ENCODE measurements around the gene TRPC6.

Gene TRPC6

DNA sequence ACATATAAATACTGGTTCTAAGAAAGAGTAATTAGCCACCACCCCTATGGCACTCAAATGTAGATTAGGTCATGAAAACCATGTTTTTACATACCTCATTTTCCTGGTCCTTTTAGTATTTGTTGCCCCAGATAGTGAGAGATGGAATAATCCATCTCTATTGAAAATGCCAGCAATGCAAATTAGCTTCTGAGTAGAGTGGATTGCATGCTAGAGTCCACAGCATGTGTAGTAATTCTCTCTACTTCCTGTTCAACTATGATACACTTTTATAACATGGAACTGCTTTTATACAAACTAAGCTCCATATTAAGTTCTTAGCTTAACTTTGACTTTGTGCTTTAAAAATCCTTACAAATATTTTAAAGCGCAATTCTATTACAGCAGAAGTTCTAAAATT, 73.2 kb downstream of the TRPC6 start:
- Histone ChIP-seq H3K9me3 (ENCODE audit: low read depth, low read length) (no peaks in the 10 kb centered on the region), H3K27ac (no peak overlapping the region), H3K36me3 (ENCODE audit: insufficient read depth, low read length) (no peaks in the 10 kb centered on the region), H3K4me3 (no peak overlapping the region), H3K9ac (ENCODE audit: insufficient read length) (no peak overlapping the region)
- no peak for TF ChIP-seq EZH2 (IDR thresholded peaks at IDR 0.05)
- TF ChIP-seq FOXP2 (optimal IDR thresholded peaks at IDR 0.05; ENCODE audit: control extremely low read depth, extremely low read length, insufficient read depth): no peak
- no peak for TF ChIP-seq POLR2AphosphoS5 (IDR thresholded peaks at IDR 0.05; ENCODE audit: borderline replicate concordance, low read depth, low read length)
- DNase-seq (ENCODE audit: low read depth, low spot score): no peak

- Histone ChIP-seq H3K4me3 (no peak overlapping the region), H3K9me3 (ENCODE audit: low read depth, low read length) (no peaks in the 10 kb centered on the region), H3K9ac (ENCODE audit: insufficient read length) (no peak overlapping the region), H3K36me3 (ENCODE audit: insufficient read depth, low read length) (no peaks in the 10 kb centered on the region), H3K27ac (no peak overlapping the region)
- no peak for TF ChIP-seq EZH2 (IDR thresholded peaks at IDR 0.05)
- TF ChIP-seq POLR2AphosphoS5 (IDR thresholded peaks at IDR 0.05; ENCODE audit: borderline replicate concordance, low read depth, low read length): no peak
- no peak for TF ChIP-seq FOXP2 (optimal IDR thresholded peaks at IDR 0.05; ENCODE audit: control extremely low read depth, extremely low read length, insufficient read depth)
- no peak for DNase-seq (ENCODE audit: low read depth, low spot score)
Observed at GRCh38 chr11:101509922-101510321, 73.9 kb downstream of the TRPC6 start.

- no peaks in the 10 kb centered on the region for H3K9me3 ChIP-seq (ENCODE audit: low read depth, low read length)
- H3K4me3 ChIP-seq: no peak overlapping the region
- H3K27ac ChIP-seq: no peak overlapping the region
- H3K9ac ChIP-seq (ENCODE audit: insufficient read length): no peak overlapping the region
- no peaks in the 10 kb centered on the region for H3K36me3 ChIP-seq (ENCODE audit: insufficient read depth, low read length)
- TF ChIP-seq EZH2 (IDR thresholded peaks at IDR 0.05) (no peak), FOXP2 (optimal IDR thresholded peaks at IDR 0.05; ENCODE audit: control extremely low read depth, extremely low read length, insufficient read depth) (no peak), POLR2AphosphoS5 (IDR thresholded peaks at IDR 0.05; ENCODE audit: borderline replicate concordance, low read depth, low read length) (no peak)
- no peak for DNase-seq (ENCODE audit: low read depth, low spot score)
Observed at GRCh38 chr11:101508370-101508769, 75.4 kb downstream of the TRPC6 start.

DNA sequence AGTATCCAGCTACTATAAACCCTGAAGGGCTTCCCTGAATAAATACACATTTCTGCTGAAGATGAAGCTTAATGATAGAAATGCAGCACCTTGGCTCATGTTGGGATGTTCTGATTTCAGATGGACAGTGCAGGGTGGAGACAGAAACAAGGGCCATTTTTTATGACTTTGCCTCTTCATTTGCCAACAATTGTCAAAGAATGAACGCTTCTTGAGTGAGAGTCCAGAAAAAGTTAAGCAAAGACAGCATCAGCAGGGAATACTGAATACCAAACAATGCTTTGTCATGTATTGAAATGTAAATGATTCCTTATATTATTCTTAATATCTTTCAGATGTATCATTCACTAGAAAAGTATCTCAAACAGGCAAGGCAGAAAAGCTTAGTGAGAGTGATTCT, 84.9 kb downstream of the TRPC6 start:
- H3K4me3 ChIP-seq: no peak overlapping the region
- no peak overlapping the region for H3K27ac ChIP-seq
- no peak for DNase-seq (ENCODE audit: low read depth, low spot score)
- no peak for TF ChIP-seq EZH2 (IDR thresholded peaks at IDR 0.05)
- no peak for TF ChIP-seq FOXP2 (optimal IDR thresholded peaks at IDR 0.05; ENCODE audit: control extremely low read depth, extremely low read length, insufficient read depth)
- no peak for TF ChIP-seq POLR2AphosphoS5 (IDR thresholded peaks at IDR 0.05; ENCODE audit: borderline replicate concordance, low read depth, low read length)
- H3K36me3 ChIP-seq (ENCODE audit: insufficient read depth, low read length): no peaks in the 10 kb centered on the region
- no peaks in the 10 kb centered on the region for H3K9me3 ChIP-seq (ENCODE audit: low read depth, low read length)
- H3K9ac ChIP-seq (ENCODE audit: insufficient read length): no peak overlapping the region

DNA sequence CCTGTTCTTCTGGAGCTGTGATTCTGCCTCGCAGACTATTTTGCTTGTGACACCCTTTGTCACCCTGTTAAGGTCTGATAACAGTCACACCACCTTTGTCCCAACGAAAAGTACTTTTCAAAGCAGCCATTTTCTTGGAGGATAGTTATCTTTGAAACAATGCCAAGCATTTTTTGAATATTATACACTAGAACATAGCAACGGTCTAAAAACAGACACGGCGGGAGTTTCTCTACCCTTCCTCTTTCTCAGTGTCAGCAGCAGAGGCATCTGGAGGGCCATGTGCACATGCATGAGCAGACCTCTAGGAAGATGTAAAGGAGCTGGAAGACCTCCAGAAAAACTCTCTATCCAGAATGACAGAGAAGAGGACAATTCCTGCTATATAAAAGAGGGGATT, 86.5 kb downstream of the TRPC6 start:
- DNase-seq (ENCODE audit: low read depth, low spot score): no peak
- Histone ChIP-seq H3K9ac (ENCODE audit: insufficient read length) (no peak overlapping the region), H3K27ac (no peak overlapping the region), H3K36me3 (ENCODE audit: insufficient read depth, low read length) (no peaks in the 10 kb centered on the region), H3K4me3 (no peak overlapping the region), H3K9me3 (ENCODE audit: low read depth, low read length) (no peaks in the 10 kb centered on the region)
- TF ChIP-seq FOXP2 (optimal IDR thresholded peaks at IDR 0.05; ENCODE audit: control extremely low read depth, extremely low read length, insufficient read depth) (no peak), POLR2AphosphoS5 (IDR thresholded peaks at IDR 0.05; ENCODE audit: borderline replicate concordance, low read depth, low read length) (no peak), EZH2 (IDR thresholded peaks at IDR 0.05) (no peak)

DNA sequence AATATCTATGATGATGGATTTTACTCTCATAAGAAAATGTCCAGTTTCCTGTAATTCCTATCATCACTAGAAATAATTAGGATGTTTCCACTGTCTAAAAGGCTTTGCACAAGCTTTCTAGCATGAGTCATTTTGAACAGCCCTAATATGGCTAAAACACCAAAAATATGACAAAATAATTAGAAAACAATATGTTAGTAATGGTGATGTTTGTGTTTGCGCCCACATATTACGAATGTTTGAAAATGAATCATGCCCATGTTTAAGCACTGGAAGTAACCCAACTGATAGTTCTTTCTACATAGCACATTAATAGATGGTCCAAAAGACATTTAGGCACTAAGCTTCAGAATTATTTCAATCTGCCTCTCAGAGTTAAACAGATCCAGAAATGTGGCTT, 96.0 kb downstream of the TRPC6 start:
- no peak for DNase-seq (ENCODE audit: low read depth, low spot score)
- Histone ChIP-seq H3K36me3 (ENCODE audit: insufficient read depth, low read length) (no peaks in the 10 kb centered on the region), H3K9me3 (ENCODE audit: low read depth, low read length) (no peaks in the 10 kb centered on the region), H3K4me3 (no peak overlapping the region), H3K9ac (ENCODE audit: insufficient read length) (no peak overlapping the region), H3K27ac (no peak overlapping the region)
- no peak for TF ChIP-seq FOXP2 (optimal IDR thresholded peaks at IDR 0.05; ENCODE audit: control extremely low read depth, extremely low read length, insufficient read depth)
- no peak for TF ChIP-seq EZH2 (IDR thresholded peaks at IDR 0.05)
- no peak for TF ChIP-seq POLR2AphosphoS5 (IDR thresholded peaks at IDR 0.05; ENCODE audit: borderline replicate concordance, low read depth, low read length)

DNA sequence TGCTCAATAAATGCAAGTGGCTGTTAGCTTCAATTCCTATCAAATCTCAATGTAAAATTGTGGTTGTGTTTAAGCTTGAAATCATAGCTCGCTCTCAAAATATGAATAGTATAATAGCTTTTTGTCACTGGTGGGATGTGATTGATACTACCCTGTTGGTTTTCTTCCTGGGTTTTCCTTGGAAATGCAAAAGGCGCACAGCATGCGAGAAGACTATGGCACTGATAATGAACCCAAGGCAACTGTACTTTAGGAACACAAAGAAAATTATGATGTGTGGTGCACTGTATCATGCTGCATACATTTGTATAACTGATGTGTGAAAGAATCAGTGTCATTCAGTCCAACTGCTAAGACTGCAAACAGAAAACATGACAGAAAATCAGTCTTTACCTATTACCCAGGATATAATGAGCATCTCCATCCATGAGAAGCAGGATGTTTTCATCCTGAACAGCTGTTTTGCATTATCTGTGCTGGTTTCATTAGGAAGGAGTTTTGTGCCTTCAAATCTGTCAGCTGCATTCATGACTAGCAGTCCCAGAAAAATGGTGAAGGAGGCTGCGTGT, 101.2 kb downstream of the TRPC6 start:
- TF ChIP-seq FOXP2 (optimal IDR thresholded peaks at IDR 0.05; ENCODE audit: control extremely low read depth, extremely low read length, insufficient read depth): no peak
- TF ChIP-seq EZH2 (IDR thresholded peaks at IDR 0.05): no peak
- no peak overlapping the region for H3K9ac ChIP-seq (ENCODE audit: insufficient read length)
- no peak overlapping the region for H3K4me3 ChIP-seq
- H3K36me3 ChIP-seq (ENCODE audit: insufficient read depth, low read length): no peaks in the 10 kb centered on the region
- DNase-seq (ENCODE audit: low read depth, low spot score): no peak
- H3K27ac ChIP-seq: no peak overlapping the region
- no peaks in the 10 kb centered on the region for H3K9me3 ChIP-seq (ENCODE audit: low read depth, low read length)

DNA sequence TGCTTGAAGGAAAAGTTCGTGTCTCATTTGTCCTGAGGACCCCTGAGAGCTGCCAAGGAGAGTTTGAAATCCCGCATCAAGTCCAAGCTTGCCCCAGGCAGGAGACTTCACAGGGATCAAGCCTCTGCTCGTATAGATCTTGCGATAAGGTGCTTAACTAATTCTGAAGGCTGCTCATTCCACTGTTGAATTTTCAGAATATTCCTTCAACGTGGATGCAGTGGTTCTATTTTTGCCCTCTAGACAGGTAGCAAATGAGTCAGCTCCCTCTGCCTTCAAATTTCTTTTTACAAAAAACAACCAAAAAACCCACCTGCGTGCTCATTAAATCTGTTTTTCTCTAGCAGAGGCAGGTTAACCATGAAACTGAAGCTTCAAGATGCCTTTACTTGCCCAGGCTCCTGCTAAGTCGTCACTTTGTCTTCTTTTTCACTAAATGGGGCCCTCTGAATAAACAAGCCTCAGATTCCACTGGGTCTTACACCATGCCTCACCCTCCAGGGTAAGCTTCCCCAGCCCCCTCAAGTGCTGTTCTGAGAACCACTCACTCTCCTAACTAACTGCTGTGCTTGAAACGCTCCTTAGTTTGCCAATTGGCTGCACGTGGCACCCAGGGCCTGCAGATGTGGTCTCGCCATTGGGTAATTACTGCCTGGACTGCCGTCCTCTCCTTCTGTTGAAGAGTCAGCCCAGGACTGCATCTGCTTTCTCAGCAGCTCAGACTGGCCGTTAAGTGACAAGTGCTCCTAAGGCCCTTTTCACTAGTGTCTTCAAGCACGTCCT, 105.0 kb downstream of the TRPC6 start:
- H3K9me3 ChIP-seq (ENCODE audit: low read depth, low read length): no peaks in the 10 kb centered on the region
- TF ChIP-seq EZH2 (IDR thresholded peaks at IDR 0.05) (no peak), POLR2AphosphoS5 (IDR thresholded peaks at IDR 0.05; ENCODE audit: borderline replicate concordance, low read depth, low read length) (no peak), FOXP2 (optimal IDR thresholded peaks at IDR 0.05; ENCODE audit: control extremely low read depth, extremely low read length, insufficient read depth) (no peak)
- H3K27ac ChIP-seq: no peak overlapping the region
- no peaks in the 10 kb centered on the region for H3K36me3 ChIP-seq (ENCODE audit: insufficient read depth, low read length)
- no peak for DNase-seq (ENCODE audit: low read depth, low spot score)
- H3K9ac ChIP-seq (ENCODE audit: insufficient read length): no peak overlapping the region
- no peak overlapping the region for H3K4me3 ChIP-seq

Data from SK-N-MC (cell line).